Osteoblast (primary cell): ENCODE data around the gene RALGDS. TPM values are rescaled to one million over a fixed set of nuclear protein-coding genes. Genes with fewer than 3 reads are reported as not detected.
"Not testable (repeated sequence)": the region's sequence is repeated elsewhere in the genome, so short reads cannot be mapped to it uniquely, and the experiment has no call there.

Experiments
- DNase-seq: peaks from one replicate; pipeline ENCODE4 v3.0.0; 2011; ENCODE audit warnings: low spot score, mixed read lengths; ENCODE audit not compliant: insufficient read length; ENCODE audit errors: missing footprints
- H2AFZ ChIP-seq: 2 replicates; pipeline ENCODE4 v1.6.0; 2011; ENCODE audit warnings: mild to moderate bottlenecking, low read length
- H3K27ac ChIP-seq: 2 replicates; pipeline ENCODE4 v1.5.1; 2011; ENCODE audit warnings: mild to moderate bottlenecking, low read depth, low read length, moderate library complexity
- H3K27me3 ChIP-seq: 2 replicates; pipeline ENCODE4 v1.6.0; 2012; ENCODE audit warnings: mild to moderate bottlenecking, control low read depth, inconsistent platforms, low read length, moderate library complexity; ENCODE audit not compliant: insufficient read depth
- H3K36me3 ChIP-seq: 2 replicates; pipeline ENCODE4 v1.5.1; 2011; ENCODE audit warnings: mild to moderate bottlenecking, low read length, control low read depth, moderate library complexity; ENCODE audit not compliant: insufficient read depth
- H3K4me1 ChIP-seq: 2 replicates; pipeline ENCODE4 v1.5.1; 2011; ENCODE audit warnings: mild to moderate bottlenecking, low read length, control low read depth, moderate library complexity; ENCODE audit not compliant: insufficient read depth
- H3K4me2 ChIP-seq: 2 replicates; pipeline ENCODE4 v1.6.0; 2011; ENCODE audit warnings: mild to moderate bottlenecking, low read length; ENCODE audit not compliant: insufficient read depth
- H3K4me3 ChIP-seq: fragments of 200-600 bp; sonication (generic); 3 replicates; pipeline ENCODE4 v1.5.1; 2012; ENCODE audit warnings: mild to moderate bottlenecking, low read length, inconsistent platforms; ENCODE audit not compliant: insufficient read depth
- H3K79me2 ChIP-seq: 2 replicates; pipeline ENCODE4 v1.6.0; 2012; ENCODE audit warnings: mild to moderate bottlenecking, low read length, control low read depth, inconsistent platforms; ENCODE audit not compliant: insufficient read depth
- H3K9me3 ChIP-seq: 2 replicates; pipeline ENCODE4 v1.5.1; 2011; ENCODE audit warnings: low read depth, low read length, control low read depth
- H4K20me1 ChIP-seq: 2 replicates; pipeline ENCODE4 v1.6.0; 2012; ENCODE audit warnings: mild to moderate bottlenecking, low read length, control low read depth; ENCODE audit not compliant: insufficient read depth
- total RNA-seq: library from RNA; depleted of rRNA; stranded (reverse); fragments of >200 nt; gene quantifications from 2 replicates; pipeline ENCODE4 v1.2.3, GENCODE V29; 2012
- TF ChIP-seq, protein P1 (sequence below): IDR thresholded peaks from 2 replicates; pipeline ENCODE4 v1.5.1; 2011; ENCODE audit warnings: mild to moderate bottlenecking, low read depth, low read length, moderate library complexity; ENCODE audit errors: extremely low read depth

Gene RALGDS
- total RNA-seq, 1 donor, result 11.2 TPM

DNA sequence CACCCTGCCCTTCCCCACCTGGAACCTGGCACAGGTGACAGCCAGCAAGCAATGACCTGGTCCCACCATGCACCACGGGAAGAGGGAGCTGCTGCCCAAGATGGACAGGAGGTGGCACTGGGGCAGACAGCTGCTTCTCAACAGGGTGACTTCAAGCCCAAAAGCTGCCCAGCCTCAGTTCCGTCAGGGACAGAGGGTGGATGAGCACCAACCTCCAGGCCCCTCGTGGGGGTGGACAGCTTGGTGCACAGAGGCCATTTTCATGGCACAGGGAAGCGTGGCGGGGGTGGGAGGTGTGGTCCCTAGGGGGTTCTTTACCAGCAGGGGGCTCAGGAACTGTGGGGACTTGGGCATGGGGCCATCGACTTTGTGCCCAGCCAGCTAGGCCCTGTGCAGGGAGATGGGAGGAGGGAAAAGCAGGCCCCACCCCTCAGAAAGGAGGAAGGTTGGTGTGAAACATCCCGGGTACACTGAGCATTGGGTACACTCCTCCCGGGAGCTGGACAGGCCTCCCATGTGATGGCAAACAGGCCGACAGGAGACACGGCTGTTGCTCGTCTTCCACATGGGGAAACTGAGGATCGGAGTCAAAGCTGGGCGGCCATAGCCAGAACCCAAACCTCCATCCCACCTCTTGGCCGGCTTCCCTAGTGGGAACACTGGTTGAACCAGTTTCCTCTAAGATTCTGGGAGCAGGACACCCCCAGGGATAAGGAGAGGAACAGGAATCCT is 57.4 kb downstream of the RALGDS start:
- Histone ChIP-seq H3K4me2 (no peak overlapping the region), H3K4me1 (no peaks in the 10 kb centered on the region), H3K36me3 (no peaks in the 10 kb centered on the region), H3K27ac (no peak overlapping the region), H4K20me1 (no peaks in the 10 kb centered on the region), H3K27me3 (no peaks in the 10 kb centered on the region), H3K9me3 (no peaks in the 10 kb centered on the region), H3K4me3 (no peak overlapping the region), H2AFZ (no peak overlapping the region), H3K79me2 (no peaks in the 10 kb centered on the region)
- DNase-seq, result peak; percentile 67
- TF ChIP-seq, protein P1, sequence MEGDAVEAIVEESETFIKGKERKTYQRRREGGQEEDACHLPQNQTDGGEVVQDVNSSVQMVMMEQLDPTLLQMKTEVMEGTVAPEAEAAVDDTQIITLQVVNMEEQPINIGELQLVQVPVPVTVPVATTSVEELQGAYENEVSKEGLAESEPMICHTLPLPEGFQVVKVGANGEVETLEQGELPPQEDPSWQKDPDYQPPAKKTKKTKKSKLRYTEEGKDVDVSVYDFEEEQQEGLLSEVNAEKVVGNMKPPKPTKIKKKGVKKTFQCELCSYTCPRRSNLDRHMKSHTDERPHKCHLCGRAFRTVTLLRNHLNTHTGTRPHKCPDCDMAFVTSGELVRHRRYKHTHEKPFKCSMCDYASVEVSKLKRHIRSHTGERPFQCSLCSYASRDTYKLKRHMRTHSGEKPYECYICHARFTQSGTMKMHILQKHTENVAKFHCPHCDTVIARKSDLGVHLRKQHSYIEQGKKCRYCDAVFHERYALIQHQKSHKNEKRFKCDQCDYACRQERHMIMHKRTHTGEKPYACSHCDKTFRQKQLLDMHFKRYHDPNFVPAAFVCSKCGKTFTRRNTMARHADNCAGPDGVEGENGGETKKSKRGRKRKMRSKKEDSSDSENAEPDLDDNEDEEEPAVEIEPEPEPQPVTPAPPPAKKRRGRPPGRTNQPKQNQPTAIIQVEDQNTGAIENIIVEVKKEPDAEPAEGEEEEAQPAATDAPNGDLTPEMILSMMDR, result no peak

DNA sequence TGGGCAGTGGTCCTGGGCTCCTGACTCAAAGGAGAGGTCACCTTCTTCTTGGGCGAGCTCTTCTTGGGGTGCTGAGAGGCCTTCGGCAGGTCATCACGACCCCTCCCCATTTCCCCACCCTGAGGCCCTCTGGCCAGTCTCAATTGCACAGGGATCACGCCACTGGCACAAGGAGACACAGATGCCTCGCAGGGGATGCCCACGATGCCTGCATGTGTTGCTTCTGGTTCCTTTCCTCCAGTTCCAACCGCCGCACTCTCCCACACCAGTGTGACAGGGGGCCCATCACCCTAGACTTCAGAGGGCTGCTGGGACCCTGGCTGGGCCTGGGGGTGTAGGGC is 57.9 kb downstream of the RALGDS start:
- H4K20me1 ChIP-seq, result no peaks in the 10 kb centered on the region
- TF ChIP-seq, protein P1, result no peak
- H2AFZ ChIP-seq, result no peak overlapping the region
- H3K4me1 ChIP-seq, result no peaks in the 10 kb centered on the region
- H3K36me3 ChIP-seq, result peaks cover under 1% of the 10 kb centered on the region
- no peak overlapping the region for H3K4me2 ChIP-seq
- H3K9me3 ChIP-seq, result no peaks in the 10 kb centered on the region
- H3K27ac ChIP-seq, result no peak overlapping the region
- no peaks in the 10 kb centered on the region for H3K27me3 ChIP-seq
- H3K79me2 ChIP-seq, result no peaks in the 10 kb centered on the region
- no peak for DNase-seq
- H3K4me3 ChIP-seq, result no peak overlapping the region

DNA sequence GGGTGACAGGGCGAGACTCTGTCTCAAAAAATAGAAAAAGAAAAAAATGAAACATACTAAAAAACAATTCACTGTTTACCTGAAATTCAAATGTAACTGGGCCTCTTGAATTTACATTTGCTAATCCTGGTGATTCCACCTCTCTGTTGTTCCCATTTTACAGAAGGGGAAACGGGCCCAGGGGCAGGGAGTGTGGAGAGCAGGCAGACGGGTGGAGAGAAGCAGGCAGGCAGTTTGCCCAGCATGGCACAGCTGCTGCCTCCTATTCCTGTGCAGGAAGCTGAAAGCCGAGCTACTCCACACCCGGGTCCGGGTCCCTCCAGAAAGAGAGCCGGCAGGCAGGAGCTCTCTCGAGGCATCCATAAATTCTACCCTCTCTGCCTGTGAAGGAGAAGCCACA is 58.5 kb downstream of the RALGDS start:
- H2AFZ ChIP-seq, H3K27me3 ChIP-seq, H3K79me2 ChIP-seq, DNase-seq, H3K4me3 ChIP-seq, H3K4me1 ChIP-seq, H3K4me2 ChIP-seq, H3K9me3 ChIP-seq, H3K36me3 ChIP-seq, H4K20me1 ChIP-seq, H3K27ac ChIP-seq: not testable (repeated sequence)

GRCh38 chr9:133061764-133062145 is 59.3 kb downstream of the RALGDS start, which contains the start of gene CEL:
CEL (plus strand) TSS chr9:133061981; CDS start chr9:133062003, 22 bp downstream.
- H3K79me2 ChIP-seq, H3K4me2 ChIP-seq, H3K27ac ChIP-seq: not testable (repeated sequence)

GRCh38 chr9:133061019-133061763 is 59.8 kb downstream of the RALGDS start:
- H3K4me1 ChIP-seq, H3K4me2 ChIP-seq: not testable (repeated sequence)
- DNase-seq, result peak; percentile 63

More at GRCh38 chr9:133061764-133062145, 59.3 kb downstream of the RALGDS start, which contains the start of gene CEL:
- H3K27me3 ChIP-seq, H3K4me1 ChIP-seq, DNase-seq, H3K9me3 ChIP-seq, H4K20me1 ChIP-seq, H3K4me3 ChIP-seq, H2AFZ ChIP-seq, H3K36me3 ChIP-seq: not testable (repeated sequence)

More at GRCh38 chr9:133061019-133061763, 59.8 kb downstream of the RALGDS start:
- not testable (repeated sequence) for H3K27me3 ChIP-seq, H3K79me2 ChIP-seq, H4K20me1 ChIP-seq, H3K4me3 ChIP-seq, H3K27ac ChIP-seq, H3K9me3 ChIP-seq, H2AFZ ChIP-seq
- H3K36me3 ChIP-seq, result peaks cover 12% of the 10 kb centered on the region
